GM06990 (cell line): ENCODE data around the gene PLEKHJ1.

Source experiments
- DNase-seq: peaks from one replicate; pipeline ENCODE4 v3.0.0-alpha.2; 2011; ENCODE audit not compliant: insufficient read length; ENCODE audit errors: extremely low read depth
- H3K27me3 ChIP-seq: replicated peaks from 2 replicates; pipeline ENCODE4 v1.6.0; 2011; ENCODE audit warnings: low read length; ENCODE audit not compliant: control insufficient read depth, insufficient read depth
- H3K36me3 ChIP-seq: 2 replicates; pipeline ENCODE4 v1.5.1; 2011; ENCODE audit warnings: low read length; ENCODE audit not compliant: control insufficient read depth, insufficient read depth
- H3K4me3 ChIP-seq: replicated peaks from 2 replicates; pipeline ENCODE4 v1.5.1; 2011; ENCODE audit warnings: low read depth, mild to moderate bottlenecking, control low read depth, low read length
- TF ChIP-seq, protein P1 (sequence below): IDR thresholded peaks from 2 replicates; pipeline ENCODE4 v1.5.1; 2011; ENCODE audit warnings: low read length, control low read depth, mild to moderate bottlenecking, inconsistent platforms; ENCODE audit not compliant: insufficient read depth, poor library complexity, severe bottlenecking

The PLEKHJ1 gene

DNA sequence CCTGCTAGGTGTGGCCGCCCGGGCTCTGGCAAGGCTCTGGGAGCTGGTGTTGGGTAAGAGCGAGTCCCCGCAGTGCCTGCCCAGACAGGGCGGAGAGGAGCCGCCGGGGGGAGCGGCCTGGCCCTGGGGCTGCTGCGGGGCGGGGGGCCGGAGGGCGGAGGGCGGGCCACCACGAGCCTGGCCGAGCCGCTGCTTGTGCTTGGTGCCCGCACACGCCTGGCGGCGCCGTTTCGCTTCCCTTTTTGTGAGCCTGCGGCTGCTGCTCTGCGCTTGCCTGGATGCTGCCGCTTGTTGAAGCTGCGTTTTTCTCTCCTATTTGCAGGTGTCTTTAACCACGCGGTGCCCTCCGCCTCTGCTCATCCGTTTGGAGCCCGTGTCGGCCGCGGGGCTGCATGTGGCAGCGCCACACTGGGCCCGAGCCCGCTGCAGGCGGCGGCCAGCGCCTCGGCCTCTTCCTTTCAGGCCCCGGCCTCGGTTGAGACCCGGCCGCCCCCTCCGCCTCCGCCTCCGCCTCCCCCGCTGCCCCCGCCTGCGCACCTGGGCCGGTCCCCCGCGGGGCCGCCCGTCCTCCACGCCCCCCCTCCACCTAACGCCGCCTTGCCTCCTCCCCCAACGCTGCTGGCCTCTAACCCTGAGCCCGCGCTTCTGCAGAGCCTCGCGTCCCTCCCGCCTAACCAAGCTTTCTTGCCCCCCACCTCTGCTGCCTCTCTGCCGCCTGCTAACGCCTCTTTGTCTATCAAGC, 8.5 kb downstream of the PLEKHJ1 start:
- TF ChIP-seq, protein P1, sequence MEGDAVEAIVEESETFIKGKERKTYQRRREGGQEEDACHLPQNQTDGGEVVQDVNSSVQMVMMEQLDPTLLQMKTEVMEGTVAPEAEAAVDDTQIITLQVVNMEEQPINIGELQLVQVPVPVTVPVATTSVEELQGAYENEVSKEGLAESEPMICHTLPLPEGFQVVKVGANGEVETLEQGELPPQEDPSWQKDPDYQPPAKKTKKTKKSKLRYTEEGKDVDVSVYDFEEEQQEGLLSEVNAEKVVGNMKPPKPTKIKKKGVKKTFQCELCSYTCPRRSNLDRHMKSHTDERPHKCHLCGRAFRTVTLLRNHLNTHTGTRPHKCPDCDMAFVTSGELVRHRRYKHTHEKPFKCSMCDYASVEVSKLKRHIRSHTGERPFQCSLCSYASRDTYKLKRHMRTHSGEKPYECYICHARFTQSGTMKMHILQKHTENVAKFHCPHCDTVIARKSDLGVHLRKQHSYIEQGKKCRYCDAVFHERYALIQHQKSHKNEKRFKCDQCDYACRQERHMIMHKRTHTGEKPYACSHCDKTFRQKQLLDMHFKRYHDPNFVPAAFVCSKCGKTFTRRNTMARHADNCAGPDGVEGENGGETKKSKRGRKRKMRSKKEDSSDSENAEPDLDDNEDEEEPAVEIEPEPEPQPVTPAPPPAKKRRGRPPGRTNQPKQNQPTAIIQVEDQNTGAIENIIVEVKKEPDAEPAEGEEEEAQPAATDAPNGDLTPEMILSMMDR: no peak
- Histone ChIP-seq H3K27me3 (no peaks in the 10 kb centered on the region), H3K4me3 (no peak overlapping the region), H3K36me3 (peaks cover 35% of the 10 kb centered on the region)
- DNase-seq: peak; percentile 86

DNA sequence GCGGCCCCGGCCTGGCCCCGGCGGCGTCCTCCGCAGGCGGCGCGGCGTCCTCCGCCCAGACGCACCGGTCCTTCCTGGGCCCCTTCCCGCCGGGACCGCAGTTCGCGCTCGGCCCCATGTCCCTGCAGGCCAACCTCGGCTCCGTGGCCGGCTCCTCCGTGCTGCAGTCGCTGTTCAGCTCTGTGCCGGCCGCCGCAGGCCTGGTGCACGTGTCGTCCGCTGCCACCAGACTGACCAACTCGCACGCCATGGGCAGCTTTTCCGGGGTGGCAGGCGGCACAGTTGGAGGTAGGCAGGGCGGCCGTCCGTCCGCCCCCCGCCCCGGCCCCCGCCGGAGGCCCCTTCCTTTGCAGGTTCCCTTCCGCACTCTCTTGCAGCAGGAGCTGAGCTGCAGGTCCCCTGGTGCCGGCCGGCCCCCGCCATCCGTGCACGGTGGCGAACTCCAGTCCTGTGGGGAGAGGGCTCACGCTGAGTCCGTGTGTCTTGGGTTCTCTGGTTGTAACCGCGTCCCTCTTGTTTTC, 9.2 kb downstream of the PLEKHJ1 start:
- no peak for DNase-seq
- Histone ChIP-seq H3K27me3 (no peaks in the 10 kb centered on the region), H3K4me3 (no peak overlapping the region), H3K36me3 (peaks cover 36% of the 10 kb centered on the region)
- TF ChIP-seq, protein P1: no peak

DNA sequence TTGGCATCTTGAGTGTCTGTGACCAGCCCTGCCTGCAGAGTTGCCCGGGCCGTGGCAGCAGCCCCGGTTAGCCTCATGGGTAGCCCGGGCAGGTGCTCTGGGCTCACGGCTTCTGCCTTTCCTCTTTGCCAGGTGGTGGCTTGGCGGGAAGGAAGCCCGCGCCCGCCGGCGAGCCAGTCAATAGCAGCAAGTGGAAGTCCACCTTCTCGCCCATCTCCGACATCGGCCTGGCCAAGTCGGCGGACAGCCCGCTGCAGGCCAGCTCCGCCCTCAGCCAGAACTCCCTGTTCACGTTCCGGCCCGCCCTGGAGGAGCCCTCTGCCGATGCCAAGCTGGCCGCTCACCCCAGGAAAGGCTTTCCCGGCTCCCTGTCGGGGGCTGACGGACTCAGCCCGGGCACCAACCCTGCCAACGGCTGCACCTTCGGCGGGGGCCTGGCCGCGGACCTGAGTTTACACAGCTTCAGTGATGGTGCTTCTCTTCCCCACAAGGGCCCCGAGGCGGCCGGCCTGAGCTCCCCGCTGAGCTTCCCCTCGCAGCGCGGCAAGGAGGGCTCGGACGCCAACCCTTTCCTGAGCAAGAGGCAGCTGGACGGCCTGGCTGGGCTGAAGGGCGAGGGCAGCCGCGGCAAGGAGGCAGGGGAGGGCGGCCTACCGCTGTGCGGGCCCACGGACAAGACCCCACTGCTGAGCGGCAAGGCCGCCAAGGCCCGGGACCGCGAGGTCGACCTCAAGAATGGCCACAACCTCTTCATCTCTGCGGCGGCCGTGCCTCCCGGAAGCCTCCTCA, 9.9 kb downstream of the PLEKHJ1 start:
- TF ChIP-seq, protein P1: no peak
- Histone ChIP-seq H3K27me3 (no peaks in the 10 kb centered on the region), H3K36me3 (peaks cover 40% of the 10 kb centered on the region), H3K4me3 (no peak overlapping the region)
- DNase-seq: no peak

DNA sequence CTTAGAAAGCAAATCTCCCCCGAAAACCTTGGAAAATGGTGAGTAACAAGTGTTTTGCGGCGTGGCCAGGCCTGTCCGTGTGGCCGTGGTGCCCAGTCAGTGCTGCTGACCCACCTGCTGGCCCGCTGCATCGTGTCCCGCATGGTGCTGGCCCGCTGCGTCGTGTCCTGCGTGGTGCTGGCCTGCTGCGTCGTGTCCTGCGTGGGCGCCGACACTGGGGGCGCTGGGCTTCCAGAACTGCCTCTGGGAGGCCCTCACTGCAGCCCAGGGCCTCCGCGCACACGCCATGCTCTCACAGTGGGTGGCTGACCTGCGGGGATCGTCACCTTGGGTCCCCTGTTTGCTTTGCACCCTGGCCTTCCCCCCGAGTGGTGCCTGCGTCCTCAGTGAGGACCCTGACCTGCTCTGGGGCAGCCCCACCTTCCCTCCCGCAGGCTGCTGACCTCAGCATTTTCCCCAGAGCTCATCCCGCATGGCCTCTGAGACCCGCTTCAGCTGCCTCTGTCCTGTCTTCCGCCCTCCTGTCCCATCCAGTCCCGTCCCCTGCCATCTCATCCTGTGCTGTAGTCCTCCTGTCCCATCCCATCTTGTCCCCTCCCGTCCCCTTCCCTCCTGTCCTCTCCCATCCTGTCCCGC, 10.6 kb downstream of the PLEKHJ1 start:
- Histone ChIP-seq H3K4me3 (no peak overlapping the region), H3K27me3 (no peaks in the 10 kb centered on the region), H3K36me3 (peaks cover 40% of the 10 kb centered on the region)
- DNase-seq: no peak
- TF ChIP-seq, protein P1: no peak

DNA sequence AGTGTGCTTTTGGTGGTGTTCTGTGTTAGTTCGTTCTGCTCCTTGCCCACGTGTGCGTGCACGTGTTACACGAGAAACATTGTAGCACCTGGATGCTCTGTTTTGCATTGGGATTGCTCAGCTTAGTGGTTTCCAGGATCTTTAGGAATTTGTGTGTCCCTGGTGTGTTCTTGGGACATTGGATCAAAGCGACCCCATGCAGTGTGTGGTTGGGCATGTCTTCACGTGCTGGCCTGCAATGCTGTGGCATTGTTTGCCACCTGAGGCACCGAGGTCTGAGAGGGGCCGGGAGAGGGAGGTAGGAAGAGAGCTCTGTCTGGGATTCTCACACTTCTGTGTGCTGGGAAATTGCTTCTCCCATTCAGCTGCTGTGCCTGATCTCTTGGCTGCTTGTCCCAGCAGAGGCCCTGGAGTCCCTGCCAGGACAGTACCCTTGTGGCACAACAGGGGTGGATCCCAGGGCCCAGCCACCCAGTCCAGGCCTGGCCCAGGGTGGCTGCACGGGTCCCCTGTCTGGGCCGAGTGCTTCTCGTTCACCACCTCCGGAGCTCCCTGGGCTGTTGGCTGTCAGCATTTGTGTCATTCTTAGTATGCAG, 11.3 kb downstream of the PLEKHJ1 start:
- DNase-seq: no peak
- no peak overlapping the region for H3K4me3 ChIP-seq
- TF ChIP-seq, protein P1: no peak
- H3K27me3 ChIP-seq: no peaks in the 10 kb centered on the region
- H3K36me3 ChIP-seq: peaks cover 44% of the 10 kb centered on the region
